Astrocyte of the spinal cord (primary cell): ENCODE results near the gene LMAN1L.
A peak's percentile ranks its signal among the peaks of the same experiment; 100 is the strongest.

Experiments used
- DNase-seq: peaks from one replicate; pipeline ENCODE4 v3.0.0; 2011; ENCODE audit warnings: low read depth, low spot score
- H3K4me3 ChIP-seq: 2 replicates; pipeline ENCODE4 v1.5.1; 2011; ENCODE audit warnings: low read depth, mild to moderate bottlenecking, low read length, moderate library complexity
- CTCF ChIP-seq: IDR thresholded peaks from 2 replicates; pipeline ENCODE4 v1.5.1; 2012; ENCODE audit warnings: low read depth, mild to moderate bottlenecking, low read length, inconsistent platforms
- in situ Hi-C: cut with HindIII; loops from 2 replicates; pipeline ENCODE4 v1.10.0; 2017; ENCODE audit warnings: low sequenced_read_pairs

LMAN1L gene

GRCh38 chr15:74776821-74777768 lies 35.5 kb upstream of the LMAN1L start:
- TF ChIP-seq CTCF: no peak
- in situ Hi-C loops: no loop called here

GRCh38 chr15:74777769-74778598 lies 34.7 kb upstream of the LMAN1L start:
- no peak for DNase-seq
- in situ Hi-C loops: no loop called here
- no peak for TF ChIP-seq CTCF
- H3K4me3 ChIP-seq: no peak overlapping the region

More at GRCh38 chr15:74776821-74777768, 35.5 kb upstream of the LMAN1L start:
- no peak for DNase-seq
- no peak overlapping the region for H3K4me3 ChIP-seq

GRCh38 chr15:74778599-74778970 lies 34.0 kb upstream of the LMAN1L start:
- TF ChIP-seq CTCF: no peak
- no peak overlapping the region for H3K4me3 ChIP-seq
- no peak for DNase-seq
- in situ Hi-C loops: no loop called here

GRCh38 chr15:74779162-74779648 lies 33.4 kb upstream of the LMAN1L start:
- DNase-seq: no peak
- TF ChIP-seq CTCF: no peak
- no peak overlapping the region for H3K4me3 ChIP-seq
- in situ Hi-C loops: no loop called here

GRCh38 chr15:74780523-74781430 lies 31.9 kb upstream of the LMAN1L start:
- no peak for TF ChIP-seq CTCF
- DNase-seq: no peak
- H3K4me3 ChIP-seq: peak overlapping the region; percentile 45
- in situ Hi-C loops: no loop called here
